GM23338 (cell line): ENCODE measurements around the gene CCDC27. TPM values are rescaled to one million over a fixed set of nuclear protein-coding genes. Genes with fewer than 3 reads are reported as not detected.

Experiments
- ATAC-seq: fragments of 200-7000 bp; cut with Tn5 transposase; 3 replicates; pipeline ENCODE4 v1.9.1; 2020
- DNase-seq: peaks from one replicate; pipeline ENCODE4 v3.0.0-alpha.2; 2015; ENCODE audit warnings: low spot score
- H2AFZ ChIP-seq: fragments of 200-600 bp; sonication (generic); 2 replicates; pipeline ENCODE4 v1.8.0; 2016; ENCODE audit warnings: antibody characterized with exemption, mild to moderate bottlenecking, moderate library complexity
- H3F3A ChIP-seq: fragments of 200-600 bp; sonication (generic); replicated peaks from 2 replicates; pipeline ENCODE4 v1.8.0; 2017; ENCODE audit warnings: antibody characterized with exemption, mixed run types, low read depth
- H3K27ac ChIP-seq: fragments of 200-600 bp; sonication (generic); 2 replicates; pipeline ENCODE4 v1.6.1; 2016; ENCODE audit warnings: low read depth
- H3K27me3 ChIP-seq: fragments of 200-600 bp; sonication (generic); 2 replicates; pipeline ENCODE4 v1.8.0; 2016; ENCODE audit warnings: mild to moderate bottlenecking, mixed run types, moderate library complexity; ENCODE audit not compliant: insufficient read depth
- H3K36me3 ChIP-seq: fragments of 200-600 bp; sonication (generic); 2 replicates; pipeline ENCODE4 v1.8.0; 2016; ENCODE audit warnings: mild to moderate bottlenecking; ENCODE audit not compliant: insufficient read depth
- H3K4me1 ChIP-seq: fragments of 200-600 bp; sonication (generic); 2 replicates; pipeline ENCODE4 v1.8.0; 2016; ENCODE audit warnings: mild to moderate bottlenecking, moderate library complexity; ENCODE audit not compliant: insufficient read depth
- H3K4me2 ChIP-seq: fragments of 200-600 bp; sonication (generic); 2 replicates; pipeline ENCODE4 v1.7.1; 2017; ENCODE audit warnings: mixed run types
- H3K4me3 ChIP-seq: fragments of 200-600 bp; sonication (generic); 2 replicates; pipeline ENCODE4 v1.6.1; 2016; ENCODE audit warnings: mixed run types
- H3K79me2 ChIP-seq: fragments of 200-600 bp; sonication (generic); replicated peaks from 2 replicates; pipeline ENCODE4 v1.8.0; 2017; ENCODE audit warnings: mild to moderate bottlenecking; ENCODE audit not compliant: insufficient read depth
- H3K9me2 ChIP-seq: fragments of 200-600 bp; sonication (generic); 2 replicates; pipeline ENCODE4 v1.8.0; 2017; ENCODE audit not compliant: insufficient read depth
- H4K20me1 ChIP-seq: fragments of 200-600 bp; sonication (generic); replicated peaks from 2 replicates; pipeline ENCODE4 v1.8.0; 2017; ENCODE audit warnings: mild to moderate bottlenecking; ENCODE audit not compliant: insufficient read depth
- H3K27ac Mint-ChIP-seq: 2 replicates; pipeline ENCODE4 v1.8.0; 2020; ENCODE audit warnings: inconsistent platforms, mild to moderate bottlenecking, moderate library complexity, mixed read lengths
- H3K27me3 Mint-ChIP-seq: 3 replicates; pipeline ENCODE4 v1.8.0; 2022; ENCODE audit warnings: low read depth, mild to moderate bottlenecking, moderate library complexity, mixed read lengths, inconsistent platforms; ENCODE audit not compliant: insufficient read depth, poor library complexity
- H3K36me3 Mint-ChIP-seq: 3 replicates; pipeline ENCODE4 v1.8.0; 2021; ENCODE audit warnings: low read depth, mild to moderate bottlenecking, inconsistent platforms, moderate library complexity, mixed read lengths
- H3K4me1 Mint-ChIP-seq: 3 replicates; pipeline ENCODE4 v1.8.0; 2020; ENCODE audit warnings: mild to moderate bottlenecking, inconsistent platforms, mixed read lengths
- H3K4me3 Mint-ChIP-seq: 3 replicates; pipeline ENCODE4 v1.8.0; 2021; ENCODE audit warnings: moderate library complexity, mild to moderate bottlenecking, inconsistent platforms, mixed read lengths
- H3K9me3 Mint-ChIP-seq: 3 replicates; pipeline ENCODE4 v1.8.0; 2020; ENCODE audit warnings: moderate library complexity, mild to moderate bottlenecking, inconsistent platforms, mixed read lengths
- CREB1 ChIP-seq: fragments of 250-450 bp; sonication (Bioruptor Pico); IDR thresholded peaks from 2 replicates; pipeline ENCODE4 v1.5.0; 2020; ENCODE audit warnings: low read depth, mild to moderate bottlenecking, moderate library complexity
- CTCF ChIP-seq, 2 experiments: fragments of 200-600 bp in 1 of 2; sonication (generic) in 1 of 2; conservative IDR thresholded peaks; 2 replicates each; pipeline versions ENCODE4 v1.5.1 to v1.6.1; 2016 to 2017; ENCODE audit warnings: antibody characterized with exemption in 2 of 2, low read depth in 2 of 2, mild to moderate bottlenecking in 2 of 2, moderate library complexity in 1 of 2
- ETS1 ChIP-seq: IDR thresholded peaks from 2 replicates; pipeline ENCODE4 v1.6.1; 2016; ENCODE audit warnings: antibody characterized with exemption
- EZH2 ChIP-seq: fragments of 200-600 bp; sonication (generic); IDR thresholded peaks from one replicate; pipeline ENCODE4 v1.8.0; 2017; ENCODE audit warnings: antibody characterized with exemption, mild to moderate bottlenecking, low read depth; ENCODE audit not compliant: unreplicated experiment
- EZH2phosphoT487 ChIP-seq: fragments of 200-600 bp; sonication (generic); IDR thresholded peaks from one replicate; pipeline ENCODE4 v1.8.1; 2018; ENCODE audit warnings: antibody characterized with exemption; ENCODE audit not compliant: unreplicated experiment
- POLR2AphosphoS5 ChIP-seq: IDR thresholded peaks from 2 replicates; pipeline ENCODE4 v1.6.1; 2016; ENCODE audit warnings: antibody characterized with exemption, low read depth
- STAT1 ChIP-seq: IDR thresholded peaks from one replicate; pipeline ENCODE4 v1.6.1; 2016; ENCODE audit warnings: antibody characterized with exemption; ENCODE audit not compliant: unreplicated experiment
- ZNF114 ChIP-seq: fragments of 250-450 bp; sonication (Bioruptor Pico); IDR thresholded peaks from 2 replicates; pipeline ENCODE4 v1.5.0; 2020; ENCODE audit warnings: mild to moderate bottlenecking, moderate library complexity
- ZNF331 ChIP-seq: fragments of 250-450 bp; sonication (Bioruptor Pico); IDR thresholded peaks from 2 replicates; pipeline ENCODE4 v1.5.0; 2020; ENCODE audit warnings: low read depth, mild to moderate bottlenecking, moderate library complexity
- ZNF462 ChIP-seq: fragments of 250-450 bp; sonication (Bioruptor Pico); IDR thresholded peaks from 2 replicates; pipeline ENCODE4 v1.5.0; 2020; ENCODE audit warnings: mild to moderate bottlenecking, moderate library complexity
- long read RNA-seq: library from polyadenylated mRNA; unstranded; transcript quantifications from one replicate; pipeline ENCODE4 v2.0.0, GENCODE V29; 2020; ENCODE audit not compliant: unreplicated experiment
- polyA plus RNA-seq: library from polyadenylated mRNA; unstranded; fragments of >200 nt; fragmentation: Nextera tagmentation; extraction: Ambion mirVana; gene quantifications from 2 replicates; pipeline ENCODE4 v1.2.1, GENCODE V29; 2016
- total RNA-seq: library from RNA; depleted of rRNA; stranded (reverse); fragments of >200 nt; shearing (Covaris generic); gene quantifications from 2 replicates; pipeline ENCODE4 v1.2.3, GENCODE V29; 2014; rRNA removed

Gene CCDC27
- 0.45 TPM in 1 of 2 replicates, not detected in the other for total RNA-seq
- 0.18 TPM in 1 of 2 replicates, not detected in the other for polyA plus RNA-seq
- long read RNA-seq, partial matches to known transcripts = 0 of 1 reads
- long read RNA-seq, other reads (novel, unspliced or antisense) = 1 of 1 reads

GRCh38 chr1:3752400-3752945, at the start of gene CCDC27:
Gene CCDC27 (plus strand): TSS chr1:3752450. CDS start chr1:3752482, 32 bp downstream.
- Histone ChIP-seq H3K4me1 (no peaks in the 10 kb centered on the region), H3K4me2 (no peak within 1 kb of the TSS), H2AFZ (no peak within 1 kb of the TSS), H3K27ac (no peak within 1 kb of the TSS), H3K36me3 (no peaks in the 10 kb centered on the region), H3K9me2 (no peaks in the 10 kb centered on the region), H3K79me2 (no peaks in the 10 kb centered on the region), H3K4me3 (no peak within 1 kb of the TSS), H4K20me1 (no peaks in the 10 kb centered on the region), H3F3A (0 out of 2 replicates have a peak, but pooled peaks cover 4% of the 10 kb centered on the region), H3K27me3 (no peaks in the 10 kb centered on the region)
- Mint-ChIP-seq H3K4me3 (no peak within 1 kb of the TSS), H3K36me3 (no peaks in the 10 kb centered on the region), H3K27me3 (peaks cover 13% of the 10 kb centered on the region), H3K4me1 (peaks cover 3% of the 10 kb centered on the region; the same call in 1 of the 3 replicates), H3K27ac (no peak within 1 kb of the TSS), H3K9me3 (no peaks in the 10 kb centered on the region)
- DNase-seq = no peak
- ATAC-seq = no peak
- TF ChIP-seq CREB1 (CRISPR knock-in tag) (no peak), ETS1 (no peak), STAT1 (no peak), EZH2phosphoT487 (no peak), ZNF331 (CRISPR knock-in tag) (no peak), CTCF (conservative IDR thresholded peaks at IDR 0.05; ENCODE audit: low read depth in 2 of 2) (no peak), ZNF462 (CRISPR knock-in tag) (no peak), EZH2 (no peak), POLR2AphosphoS5 (no peak), ZNF114 (CRISPR knock-in tag) (no peak)
